HG02763 (cell line): ENCODE results near the gene VTA1.

Experiments
- ATAC-seq: cut with Tn5 transposase; IDR thresholded peaks from one replicate; pipeline ENCODE4 v1.9.1; 2021; ENCODE audit warnings: mild to moderate bottlenecking, moderate library complexity; ENCODE audit not compliant: unreplicated experiment

The VTA1 gene

DNA sequence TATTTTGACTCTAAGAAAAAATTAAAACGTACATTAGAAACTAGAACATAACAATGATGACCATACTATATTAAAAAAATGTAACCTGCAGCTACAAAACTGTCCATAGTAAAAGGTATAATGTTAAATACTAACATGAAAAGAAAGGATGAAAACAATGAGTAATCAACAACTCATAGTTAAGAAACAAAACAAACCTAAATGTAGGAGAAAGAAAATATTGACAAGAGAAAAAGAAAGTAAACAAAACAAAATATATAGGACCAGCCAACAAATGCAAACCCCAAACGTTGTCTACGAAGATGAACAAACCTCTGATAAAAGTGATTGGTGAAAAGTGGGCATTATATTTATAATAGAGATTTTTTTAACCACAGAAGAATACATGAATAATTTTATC is 113.7 kb downstream of the VTA1 start:
- ATAC-seq = no peak

DNA sequence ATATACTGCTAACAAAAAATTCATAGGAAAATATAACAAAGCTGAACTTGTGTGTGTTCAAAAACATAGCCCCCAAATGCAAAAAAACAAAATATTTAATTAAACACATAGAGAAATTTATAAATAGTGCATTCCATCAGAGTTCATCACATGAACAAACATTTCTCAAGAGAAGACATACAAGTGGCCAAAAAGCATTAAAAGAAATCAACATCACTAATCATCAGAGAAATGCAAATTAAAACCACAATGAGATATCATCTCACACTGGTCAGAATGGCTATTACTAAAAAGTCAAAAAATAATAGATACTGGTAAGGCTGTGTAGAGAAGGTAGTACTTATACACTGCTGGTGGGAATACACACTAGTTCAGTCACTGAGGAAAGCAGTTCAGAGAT is 115.2 kb downstream of the VTA1 start:
- no peak for ATAC-seq

DNA sequence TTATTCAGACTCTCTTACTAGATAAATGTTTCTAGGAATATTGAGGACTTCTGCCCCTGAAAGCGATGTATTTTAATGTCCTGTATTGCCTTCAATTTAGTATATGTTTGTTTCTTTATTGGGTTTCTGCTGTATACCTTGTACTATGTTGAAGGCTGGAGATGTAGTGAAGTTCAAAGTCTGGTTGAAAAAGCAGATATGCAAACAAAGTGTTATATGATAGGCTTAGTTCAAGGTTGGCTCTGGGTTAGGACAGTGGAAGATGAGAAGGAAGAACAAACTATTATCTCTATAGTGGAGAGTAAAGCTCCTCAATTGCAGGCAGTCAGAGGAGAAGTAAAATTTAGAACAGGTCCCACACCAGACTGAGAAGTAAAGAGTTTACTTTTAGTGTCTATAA is 118.4 kb downstream of the VTA1 start:
- ATAC-seq = no peak

DNA sequence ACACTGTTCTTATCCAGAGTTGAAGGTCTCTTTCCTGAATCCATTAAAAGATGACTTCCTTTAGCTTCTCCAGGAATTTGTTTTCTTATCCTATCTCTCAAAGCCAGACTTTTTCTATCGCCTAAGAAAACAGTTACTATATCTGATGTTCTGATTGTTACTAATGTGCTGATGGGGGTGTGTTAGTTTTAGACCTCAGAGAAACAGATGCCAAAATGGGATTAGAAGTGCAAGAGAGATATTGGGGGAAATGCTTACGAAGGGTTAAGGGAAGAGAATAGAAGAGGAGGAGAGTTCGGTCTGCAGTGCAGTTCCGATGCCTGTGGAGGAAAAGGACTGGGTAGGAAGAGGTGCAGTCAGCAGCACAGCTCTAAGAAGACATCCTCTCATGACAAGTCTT is 119.0 kb downstream of the VTA1 start:
- no peak for ATAC-seq

DNA sequence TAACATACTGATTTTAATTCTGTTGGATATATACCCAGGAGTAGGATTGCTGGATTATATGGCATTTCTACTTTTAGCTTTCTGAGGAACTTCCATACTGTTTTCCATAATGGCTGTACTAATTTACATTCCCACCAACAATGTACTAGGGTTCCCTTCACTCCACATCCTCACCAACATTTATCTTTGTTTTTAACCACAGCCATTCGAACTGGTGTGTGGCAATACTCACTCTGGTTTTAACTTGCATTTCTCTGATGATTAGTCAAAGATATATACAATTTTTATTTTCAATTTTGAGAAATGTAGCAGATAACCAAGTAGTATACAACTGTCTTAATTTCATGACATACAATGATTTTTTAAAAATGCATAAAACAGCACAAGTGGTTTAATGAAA is 124.4 kb downstream of the VTA1 start:
- ATAC-seq = no peak
